Measurements from ENCODE around the gene PCMTD2. TPM values are rescaled to one million over a fixed set of nuclear protein-coding genes. Genes with fewer than 3 reads are reported as not detected.

Gene PCMTD2
- total and polyA plus RNA-seq, 2 of the 13 experiments (the other 11 are each of a cell fraction or from before 2014, with no cell fraction given), result 47.0 to 76.9 TPM

- no peak for TF ChIP-seq ETV6 (CRISPR knock-in tag; conservative IDR thresholded peaks at IDR 0.05)
- TF ChIP-seq MED1 (CRISPR knock-in tag; IDR thresholded peaks at IDR 0.05), result peak; percentile 93
- TF ChIP-seq, protein P1, sequence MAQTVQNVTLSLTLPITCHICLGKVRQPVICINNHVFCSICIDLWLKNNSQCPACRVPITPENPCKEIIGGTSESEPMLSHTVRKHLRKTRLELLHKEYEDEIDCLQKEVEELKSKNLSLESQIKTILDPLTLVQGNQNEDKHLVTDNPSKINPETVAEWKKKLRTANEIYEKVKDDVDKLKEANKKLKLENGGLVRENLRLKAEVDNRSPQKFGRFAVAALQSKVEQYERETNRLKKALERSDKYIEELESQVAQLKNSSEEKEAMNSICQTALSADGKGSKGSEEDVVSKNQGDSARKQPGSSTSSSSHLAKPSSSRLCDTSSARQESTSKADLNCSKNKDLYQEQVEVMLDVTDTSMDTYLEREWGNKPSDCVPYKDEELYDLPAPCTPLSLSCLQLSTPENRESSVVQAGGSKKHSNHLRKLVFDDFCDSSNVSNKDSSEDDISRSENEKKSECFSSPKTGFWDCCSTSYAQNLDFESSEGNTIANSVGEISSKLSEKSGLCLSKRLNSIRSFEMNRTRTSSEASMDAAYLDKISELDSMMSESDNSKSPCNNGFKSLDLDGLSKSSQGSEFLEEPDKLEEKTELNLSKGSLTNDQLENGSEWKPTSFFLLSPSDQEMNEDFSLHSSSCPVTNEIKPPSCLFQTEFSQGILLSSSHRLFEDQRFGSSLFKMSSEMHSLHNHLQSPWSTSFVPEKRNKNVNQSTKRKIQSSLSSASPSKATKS (CRISPR knock-in tag; IDR thresholded peaks at IDR 0.05), result no peak
- TF ChIP-seq JDP2 (CRISPR knock-in tag; IDR thresholded peaks at IDR 0.05; ENCODE audit: borderline replicate concordance), result no peak
- TF ChIP-seq ZNF740 (CRISPR knock-in tag; IDR thresholded peaks at IDR 0.05), result 0 out of 2 replicates have a peak, but pooled peaks have one; percentile 47
- TF ChIP-seq ZBTB37 (CRISPR knock-in tag; IDR thresholded peaks at IDR 0.05), result peak; percentile 93; the same call in 1 of the 2 replicates
- peak; percentile 65; the same call in 1 of the 2 replicates for TF ChIP-seq GATAD1 (CRISPR knock-in tag; IDR thresholded peaks at IDR 0.05)
- TF ChIP-seq ZNF207 (IDR thresholded peaks at IDR 0.05; ENCODE audit: borderline replicate concordance), result no peak
- peak; percentile 77 for TF ChIP-seq KDM3A (CRISPR knock-in tag; IDR thresholded peaks at IDR 0.05; ENCODE audit: low read depth)
- peak; percentile 57 for TF ChIP-seq ZNF883 (CRISPR knock-in tag; IDR thresholded peaks at IDR 0.05; ENCODE audit: not compliant biosample characterization)
- TF ChIP-seq POGK (CRISPR knock-in tag; conservative IDR thresholded peaks at IDR 0.05), result no peak
- TF ChIP-seq ZNF205 (CRISPR knock-in tag; IDR thresholded peaks at IDR 0.05), result 0 out of 2 replicates have a peak, but pooled peaks have one; percentile 47
- peak; percentile 57; the same call in 1 of the 2 replicates for TF ChIP-seq HIC2 (CRISPR knock-in tag; IDR thresholded peaks at IDR 0.05; ENCODE audit: low read depth)
- TF ChIP-seq, protein P2, sequence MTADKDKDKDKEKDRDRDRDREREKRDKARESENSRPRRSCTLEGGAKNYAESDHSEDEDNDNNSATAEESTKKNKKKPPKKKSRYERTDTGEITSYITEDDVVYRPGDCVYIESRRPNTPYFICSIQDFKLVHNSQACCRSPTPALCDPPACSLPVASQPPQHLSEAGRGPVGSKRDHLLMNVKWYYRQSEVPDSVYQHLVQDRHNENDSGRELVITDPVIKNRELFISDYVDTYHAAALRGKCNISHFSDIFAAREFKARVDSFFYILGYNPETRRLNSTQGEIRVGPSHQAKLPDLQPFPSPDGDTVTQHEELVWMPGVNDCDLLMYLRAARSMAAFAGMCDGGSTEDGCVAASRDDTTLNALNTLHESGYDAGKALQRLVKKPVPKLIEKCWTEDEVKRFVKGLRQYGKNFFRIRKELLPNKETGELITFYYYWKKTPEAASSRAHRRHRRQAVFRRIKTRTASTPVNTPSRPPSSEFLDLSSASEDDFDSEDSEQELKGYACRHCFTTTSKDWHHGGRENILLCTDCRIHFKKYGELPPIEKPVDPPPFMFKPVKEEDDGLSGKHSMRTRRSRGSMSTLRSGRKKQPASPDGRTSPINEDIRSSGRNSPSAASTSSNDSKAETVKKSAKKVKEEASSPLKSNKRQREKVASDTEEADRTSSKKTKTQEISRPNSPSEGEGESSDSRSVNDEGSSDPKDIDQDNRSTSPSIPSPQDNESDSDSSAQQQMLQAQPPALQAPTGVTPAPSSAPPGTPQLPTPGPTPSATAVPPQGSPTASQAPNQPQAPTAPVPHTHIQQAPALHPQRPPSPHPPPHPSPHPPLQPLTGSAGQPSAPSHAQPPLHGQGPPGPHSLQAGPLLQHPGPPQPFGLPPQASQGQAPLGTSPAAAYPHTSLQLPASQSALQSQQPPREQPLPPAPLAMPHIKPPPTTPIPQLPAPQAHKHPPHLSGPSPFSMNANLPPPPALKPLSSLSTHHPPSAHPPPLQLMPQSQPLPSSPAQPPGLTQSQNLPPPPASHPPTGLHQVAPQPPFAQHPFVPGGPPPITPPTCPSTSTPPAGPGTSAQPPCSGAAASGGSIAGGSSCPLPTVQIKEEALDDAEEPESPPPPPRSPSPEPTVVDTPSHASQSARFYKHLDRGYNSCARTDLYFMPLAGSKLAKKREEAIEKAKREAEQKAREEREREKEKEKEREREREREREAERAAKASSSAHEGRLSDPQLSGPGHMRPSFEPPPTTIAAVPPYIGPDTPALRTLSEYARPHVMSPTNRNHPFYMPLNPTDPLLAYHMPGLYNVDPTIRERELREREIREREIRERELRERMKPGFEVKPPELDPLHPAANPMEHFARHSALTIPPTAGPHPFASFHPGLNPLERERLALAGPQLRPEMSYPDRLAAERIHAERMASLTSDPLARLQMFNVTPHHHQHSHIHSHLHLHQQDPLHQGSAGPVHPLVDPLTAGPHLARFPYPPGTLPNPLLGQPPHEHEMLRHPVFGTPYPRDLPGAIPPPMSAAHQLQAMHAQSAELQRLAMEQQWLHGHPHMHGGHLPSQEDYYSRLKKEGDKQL (CRISPR knock-in tag; IDR thresholded peaks at IDR 0.05; ENCODE audit: low read depth), result no peak
- peak; percentile 83; the same call in 1 of the 2 replicates for TF ChIP-seq ZNF746 (CRISPR knock-in tag; IDR thresholded peaks at IDR 0.05)
Measured at GRCh38 chr20:64242797-64243475, 12.6 kb upstream of the PCMTD2 start (continued).
